HepG2 (cell line): ENCODE measurements around the gene OR4C3. TPM values are rescaled to one million over a fixed set of nuclear protein-coding genes. Genes with fewer than 3 reads are reported as not detected.

ENCODE experiments used
- ATAC-seq: fragments of 200-7000 bp; cut with Tn5 transposase; 3 replicates; pipeline ENCODE4 v1.9.1; 2020; ENCODE audit warnings: mild to moderate bottlenecking, moderate library complexity
- BruUV-seq: library from RNA; stranded (reverse); fragments of 400-500 nt; replicated peaks from 2 replicates; lab custom pipeline; 2021; lab: Mats Ljungman, UMichigan
- CTCF ChIA-PET: fragments of 300-600 bp; formaldehyde crosslinking; extraction: SDS; loops from one replicate; lab custom pipeline; 2021; ENCODE audit warnings: low total read pairs, inconsistent platforms, low intra/inter-chr PET ratio; lab: Yijun Ruan, JAX
- POLR2A ChIA-PET: fragments of 350-600 bp; sonication (Branson Sonifier 250); formaldehyde crosslinking; loops from one replicate; lab custom pipeline; 2020; ENCODE audit warnings: antibody characterized with exemption, inconsistent platforms; lab: Yijun Ruan, JAX
- DNase-seq: peaks from one replicate; pipeline ENCODE4 v3.0.0-alpha.2; 2015; ENCODE audit warnings: low spot score
- FAIRE-seq: peaks from 3 replicates; lab custom pipeline; 2011; peaks lifted over from hg19 to GRCh38; lab: Jason Lieb, UNC
- H2AFZ ChIP-seq: one replicate; pipeline ENCODE4 v1.6.1; 2011; ENCODE audit warnings: low read length, inconsistent platforms
- H3K27ac ChIP-seq: fragments of 300-600 bp; 3 replicates; pipeline ENCODE4 v1.8.0; 2011; ENCODE audit warnings: mixed run types, mild to moderate bottlenecking, mixed read lengths, low read length, inconsistent platforms; ENCODE audit not compliant: insufficient read depth; ENCODE audit errors: extremely low read length
- H3K27me3 ChIP-seq, 2 experiments: fragments of 200-600 bp in 1 of 2; 2 replicates in 1 of 2; 3 replicates in 1 of 2; pipeline versions ENCODE4 v1.6.0 to v1.8.0; 2011; ENCODE audit warnings: low read length in 2 of 2, mild to moderate bottlenecking in 2 of 2, moderate library complexity in 2 of 2, inconsistent platforms in 1 of 2; ENCODE audit not compliant: insufficient read depth in 2 of 2, control insufficient read depth in 1 of 2
- H3K36me3 ChIP-seq, 2 experiments: fragments of 200-600 bp in 1 of 2; replicated peaks in 1 of 2; 2 replicates in 1 of 2; 3 replicates in 1 of 2; pipeline versions ENCODE4 v1.5.1 to v1.8.0; 2011; ENCODE audit warnings: low read length in 2 of 2, inconsistent platforms in 1 of 2; ENCODE audit not compliant: insufficient read depth in 2 of 2, control insufficient read depth in 1 of 2
- H3K4me1 ChIP-seq: 2 replicates; pipeline ENCODE4 v1.5.1; 2012; ENCODE audit warnings: low read length, inconsistent platforms; ENCODE audit not compliant: insufficient read depth
- H3K4me2 ChIP-seq: 2 replicates; pipeline ENCODE4 v1.6.0; 2011; ENCODE audit warnings: low read depth, low read length, inconsistent platforms
- H3K4me3 ChIP-seq, 3 experiments: fragments of 200-600 bp in 1 of 3; sonication (generic), shearing (Covaris generic) in 1 of 3; replicated peaks in 1 of 3; 2 replicates each; pipeline ENCODE4 v1.5.1; 2011 to 2016; ENCODE audit warnings: low read length in 3 of 3, inconsistent platforms in 2 of 3, low read depth in 2 of 3, mild to moderate bottlenecking in 2 of 3, control low read depth in 1 of 3, mixed read lengths in 1 of 3; ENCODE audit not compliant: insufficient read depth in 1 of 3
- H3K79me2 ChIP-seq: one replicate; pipeline ENCODE4 v1.6.1; 2011; ENCODE audit warnings: low read length, inconsistent platforms; ENCODE audit not compliant: insufficient read depth
- H3K9ac ChIP-seq: 2 replicates; pipeline ENCODE4 v1.6.0; 2011; ENCODE audit warnings: mild to moderate bottlenecking, low read depth, low read length, inconsistent platforms; ENCODE audit not compliant: insufficient read depth
- H3K9me3 ChIP-seq: 2 replicates; pipeline ENCODE4 v1.5.1; 2012; ENCODE audit warnings: mild to moderate bottlenecking, low read length
- H4K20me1 ChIP-seq: 2 replicates; pipeline ENCODE4 v1.6.0; 2011; ENCODE audit warnings: inconsistent platforms, mild to moderate bottlenecking, low read length, moderate library complexity; ENCODE audit not compliant: insufficient read depth
- BCL6 ChIP-seq: IDR thresholded peaks from 2 replicates; pipeline ENCODE4 v1.6.1; 2016; ENCODE audit warnings: missing genetic modification reagents, missing compliant biosample characterization
- DNMT3B ChIP-seq: conservative IDR thresholded peaks from 2 replicates; pipeline ENCODE4 v1.6.1; 2016; ENCODE audit warnings: missing biosample characterization, control low read depth
- HNRNPK ChIP-seq: fragments of 200-400 bp; formaldehyde crosslinking; IDR thresholded peaks from 2 replicates; pipeline ENCODE4 v1.6.1; 2018; ENCODE audit warnings: low read length, low read depth, moderate library complexity, mild to moderate bottlenecking; ENCODE audit not compliant: poor library complexity, severe bottlenecking
- KDM3A ChIP-seq: IDR thresholded peaks from 2 replicates; pipeline ENCODE4 v1.6.1; 2018; ENCODE audit warnings: low read depth, missing compliant biosample characterization
- MAFK ChIP-seq, 2 experiments: IDR thresholded peaks in 1 of 2; conservative IDR thresholded peaks in 1 of 2; 2 replicates each; pipeline ENCODE4 v1.6.1; 2011; ENCODE audit warnings: improper control_type of control experiment in 2 of 2, low read length in 2 of 2
- NFAT5 ChIP-seq: sonication (generic); formaldehyde crosslinking; IDR thresholded peaks from 2 replicates; pipeline ENCODE4 v1.4.0; 2020; ENCODE audit warnings: missing genetic modification reagents
- NFE2L2 ChIP-seq: fragments of 150-350 bp; IDR thresholded peaks from 2 replicates; pipeline ENCODE4 v1.6.1; 2014; ENCODE audit warnings: low read length
- NFKB2 ChIP-seq: sonication (generic); formaldehyde crosslinking; IDR thresholded peaks from 2 replicates; pipeline ENCODE4 v1.4.0; 2020; ENCODE audit warnings: missing genetic modification reagents, borderline replicate concordance
- POLR2G ChIP-seq: fragments of 200-400 bp; formaldehyde crosslinking; IDR thresholded peaks from 2 replicates; pipeline ENCODE4 v1.6.1; 2018; ENCODE audit warnings: mild to moderate bottlenecking, low read depth, low read length, moderate library complexity
- RAD21 ChIP-seq: fragments of 450-650 bp; formaldehyde crosslinking; IDR thresholded peaks from 2 replicates; pipeline ENCODE4 v1.5.0; 2020; ENCODE audit warnings: mild to moderate bottlenecking
- SMC3 ChIP-seq: IDR thresholded peaks from 2 replicates; pipeline ENCODE4 v1.6.1; 2011; ENCODE audit warnings: low read length, improper control_type of control experiment
- TEF ChIP-seq: sonication (generic); formaldehyde crosslinking; IDR thresholded peaks from 2 replicates; pipeline ENCODE4 v1.5.0; 2020; ENCODE audit warnings: missing genetic modification reagents
- THAP11 ChIP-seq: IDR thresholded peaks from 2 replicates; pipeline ENCODE4 v1.6.1; 2016; ENCODE audit warnings: missing biosample characterization, missing genetic modification reagents
- THYN1 ChIP-seq: sonication (generic); formaldehyde crosslinking; IDR thresholded peaks from 2 replicates; pipeline ENCODE4 v1.8.1; 2023; ENCODE audit warnings: low read depth, mild to moderate bottlenecking, moderate library complexity, missing genetic modification reagents, borderline replicate concordance
- ZFAT ChIP-seq: sonication (generic); formaldehyde crosslinking; conservative IDR thresholded peaks from 2 replicates; pipeline ENCODE4 v1.8.1; 2023; ENCODE audit warnings: missing genetic modification reagents, inconsistent platforms
- ZNF180 ChIP-seq: sonication (generic); formaldehyde crosslinking; IDR thresholded peaks from 2 replicates; pipeline ENCODE4 v1.4.0; 2020; ENCODE audit warnings: low read depth, missing genetic modification reagents, borderline replicate concordance
- ZNF260 ChIP-seq: sonication (generic); formaldehyde crosslinking; IDR thresholded peaks from 2 replicates; pipeline ENCODE4 v1.4.0; 2020; ENCODE audit warnings: missing genetic modification reagents, low read depth, mild to moderate bottlenecking, borderline replicate concordance
- ZNF776 ChIP-seq: sonication (generic); formaldehyde crosslinking; IDR thresholded peaks from 2 replicates; pipeline ENCODE4 v1.4.0; 2020; ENCODE audit warnings: mild to moderate bottlenecking, missing genetic modification reagents
- WGBS: methylation state at CpG from one replicate; pipeline ENCODE4 v1.1.6; 2017; ENCODE audit warnings: low lambda C conversion rate; 5-methylcytosine and 5-hydroxymethylcytosine counted together
- in situ Hi-C: cut with HindIII; loops from 2 replicates; pipeline ENCODE4 v1.10.0; 2017; ENCODE audit warnings: low pct_unique_long_range_greater_than_20kb; ENCODE audit not compliant: extremely low pct_ligation_motif_present
- intact Hi-C: fragments of 100-400 bp; cut with micrococcal nuclease; formaldehyde crosslinking; loops from one replicate; pipeline ENCODE4 v1.10.0; 2022; ENCODE audit not compliant: unreplicated experiment
- polyA plus RNA-seq, 8 experiments: library from polyadenylated mRNA; depleted of rRNA in 3 of 8; stranded (reverse) in 7 of 8; unstranded in 1 of 8; fragments of >200 nt; fragmentation: Illumina TruSeq in 4 of 8; extraction: Trizol in 4 of 8; gene quantifications; 2 replicates each; pipeline versions ENCODE4 v1.2.1 to v1.2.3, GENCODE V29; 2011 to 2016; ENCODE audit warnings: low read depth in 4 of 8, missing spikeins in 1 of 8, mixed read lengths in 1 of 8; ENCODE audit not compliant: insufficient read depth in 1 of 8
- total RNA-seq, 5 experiments: library from RNA; depleted of rRNA; stranded (reverse); fragments of >200 nt; fragmentation: Illumina TruSeq; extraction: Trizol; gene quantifications; 2 replicates each; pipeline ENCODE4 v1.2.3, GENCODE V29; 2016; ENCODE audit warnings: low read depth in 1 of 5

The OR4C3 gene
- total and polyA plus RNA-seq, 2 of the 13 experiments (the other 11 are each of a cell fraction or from before 2014, with no cell fraction given): not detected

- no peaks in the 10 kb centered on the region for H4K20me1 ChIP-seq
- no peak overlapping the region for H2AFZ ChIP-seq
- H3K4me2 ChIP-seq: no peak overlapping the region
- no peaks in the 10 kb centered on the region; a peak in 1 of 5 replicates for H3K27me3 ChIP-seq
- CTCF ChIA-PET: interaction anchor here (1.2 to 1.9 kb wide), 2 partner anchors 135 to 1688 kb away, joined by 3 to 6 read pairs; no protein-coding TSS in a partner anchor
- H3K27ac ChIP-seq: no peak overlapping the region
- POLR2A ChIA-PET: no interaction called here
- in situ Hi-C loops: no loop called here
- no peak overlapping the region for H3K9ac ChIP-seq
- FAIRE-seq (peak; percentile 92), DNase-seq (peak; percentile 53), ATAC-seq (peak; percentile 88)
- H3K79me2 ChIP-seq: no peaks in the 10 kb centered on the region
- 13% methylated on average over 5 of the region's 5 CpGs for WGBS
- intact Hi-C loops: loop anchor here (5.0 kb wide), 1 partner anchor 1219 kb away; no protein-coding TSS in a partner anchor
- BruUV-seq: no TSS peak
- H3K4me3 ChIP-seq: no peak overlapping the region
- no peaks in the 10 kb centered on the region for H3K36me3 ChIP-seq
- H3K4me1 ChIP-seq: no peaks in the 10 kb centered on the region
- no peaks in the 10 kb centered on the region for H3K9me3 ChIP-seq
- TF ChIP-seq ZNF180 (no peak), RAD21 (peak; percentile 42; the same call in 1 of the 2 replicates), NFKB2 (no peak), KDM3A (no peak), THYN1 (CRISPR knock-in tag) (no peak), ZNF260 (CRISPR knock-in tag) (no peak), NFE2L2 (no peak), HNRNPK (peak; percentile 55), SMC3 (peak; percentile 61; the same call in 1 of the 2 replicates), MAFK (conservative IDR thresholded peaks at IDR 0.05 in 1 of 2, IDR thresholded peaks at IDR 0.05 in 1 of 2; ENCODE audit: low read length in 2 of 2) (peak in 1 of 2 experiments; percentile 26; a peak in 1 of 4 replicates), BCL6 (CRISPR knock-in tag) (no peak), THAP11 (CRISPR knock-in tag) (no peak), TEF (no peak), ZFAT (no peak), ZNF776 (CRISPR knock-in tag) (no peak), NFAT5 (CRISPR knock-in tag) (no peak), DNMT3B (no peak), POLR2G (no peak)
These were observed 16.8 kb upstream of the OR4C3 start for GRCh38 chr11:48307760-48308386.
